ENCODE data around the gene BLM.

BLM gene

DNA sequence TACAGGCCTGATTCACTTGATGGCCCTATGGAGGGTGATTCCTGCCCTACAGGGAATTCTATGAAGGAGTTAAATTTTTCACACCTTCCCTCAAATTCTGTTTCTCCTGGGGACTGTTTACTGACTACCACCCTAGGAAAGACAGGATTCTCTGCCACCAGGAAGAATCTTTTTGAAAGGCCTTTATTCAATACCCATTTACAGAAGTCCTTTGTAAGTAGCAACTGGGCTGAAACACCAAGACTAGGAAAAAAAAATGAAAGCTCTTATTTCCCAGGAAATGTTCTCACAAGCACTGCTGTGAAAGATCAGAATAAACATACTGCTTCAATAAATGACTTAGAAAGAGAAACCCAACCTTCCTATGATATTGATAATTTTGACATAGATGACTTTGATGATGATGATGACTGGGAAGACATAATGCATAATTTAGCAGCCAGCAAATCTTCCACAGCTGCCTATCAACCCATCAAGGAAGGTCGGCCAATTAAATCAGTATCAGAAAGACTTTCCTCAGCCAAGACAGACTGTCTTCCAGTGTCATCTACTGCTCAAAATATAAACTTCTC lies 43.6 kb downstream of the BLM start:
- Histone ChIP-seq H3K79me2 (ENCODE audit: insufficient read depth, low read depth) (no peaks in the 10 kb centered on the region), H3K4me2 (no peak overlapping the region), H3K4me1 (ENCODE audit: low read depth, poor library complexity, severe bottlenecking) (no peaks in the 10 kb centered on the region), H3K27ac (no peak overlapping the region), H3K36me3 (ENCODE audit: insufficient read depth) (0 out of 2 replicates have a peak, but pooled peaks cover 6% of the 10 kb centered on the region), H2AFZ (ENCODE audit: low read depth) (no peak overlapping the region), H3K4me3 (IDR thresholded peaks at IDR 0.05; ENCODE audit: insufficient read depth, low read depth, low read length) (no peak overlapping the region), H3K9ac (no peak overlapping the region), H3K27me3 (ENCODE audit: insufficient read depth, low read depth) (no peaks in the 10 kb centered on the region), H4K20me1 (ENCODE audit: insufficient read depth) (no peaks in the 10 kb centered on the region)
- TF ChIP-seq, protein P1, sequence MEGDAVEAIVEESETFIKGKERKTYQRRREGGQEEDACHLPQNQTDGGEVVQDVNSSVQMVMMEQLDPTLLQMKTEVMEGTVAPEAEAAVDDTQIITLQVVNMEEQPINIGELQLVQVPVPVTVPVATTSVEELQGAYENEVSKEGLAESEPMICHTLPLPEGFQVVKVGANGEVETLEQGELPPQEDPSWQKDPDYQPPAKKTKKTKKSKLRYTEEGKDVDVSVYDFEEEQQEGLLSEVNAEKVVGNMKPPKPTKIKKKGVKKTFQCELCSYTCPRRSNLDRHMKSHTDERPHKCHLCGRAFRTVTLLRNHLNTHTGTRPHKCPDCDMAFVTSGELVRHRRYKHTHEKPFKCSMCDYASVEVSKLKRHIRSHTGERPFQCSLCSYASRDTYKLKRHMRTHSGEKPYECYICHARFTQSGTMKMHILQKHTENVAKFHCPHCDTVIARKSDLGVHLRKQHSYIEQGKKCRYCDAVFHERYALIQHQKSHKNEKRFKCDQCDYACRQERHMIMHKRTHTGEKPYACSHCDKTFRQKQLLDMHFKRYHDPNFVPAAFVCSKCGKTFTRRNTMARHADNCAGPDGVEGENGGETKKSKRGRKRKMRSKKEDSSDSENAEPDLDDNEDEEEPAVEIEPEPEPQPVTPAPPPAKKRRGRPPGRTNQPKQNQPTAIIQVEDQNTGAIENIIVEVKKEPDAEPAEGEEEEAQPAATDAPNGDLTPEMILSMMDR (conservative IDR thresholded peaks at IDR 0.05; ENCODE audit: low read depth, low read length), result no peak

DNA sequence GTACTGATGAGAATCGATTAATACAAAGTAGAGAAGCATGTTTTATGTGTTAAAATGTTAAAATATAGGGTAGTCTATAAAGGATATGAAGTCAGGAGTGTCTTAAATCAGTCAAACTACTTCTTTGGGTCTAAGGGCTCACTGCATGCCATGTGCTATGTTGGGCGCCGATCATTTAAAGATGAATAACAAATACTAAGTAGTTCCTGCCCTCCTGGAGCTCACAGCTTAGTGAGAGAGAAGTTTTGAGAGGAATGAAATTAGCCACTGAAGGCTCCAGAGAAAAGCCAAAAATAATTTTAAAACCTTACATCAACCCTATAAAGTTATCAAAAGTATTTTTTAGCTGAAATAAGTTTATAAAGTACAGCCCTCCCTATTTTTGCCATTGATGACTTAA lies 44.5 kb downstream of the BLM start:
- no peaks in the 10 kb centered on the region for H3K4me1 ChIP-seq (ENCODE audit: low read depth, poor library complexity, severe bottlenecking)
- H3K4me3 ChIP-seq (IDR thresholded peaks at IDR 0.05; ENCODE audit: insufficient read depth, low read depth, low read length), result no peak overlapping the region
- H3K27ac ChIP-seq, result no peak overlapping the region
- H4K20me1 ChIP-seq (ENCODE audit: insufficient read depth), result no peaks in the 10 kb centered on the region
- H3K79me2 ChIP-seq (ENCODE audit: insufficient read depth, low read depth), result no peaks in the 10 kb centered on the region
- 0 out of 2 replicates have a peak, but pooled peaks cover 6% of the 10 kb centered on the region for H3K36me3 ChIP-seq (ENCODE audit: insufficient read depth)
- no peak overlapping the region for H3K9ac ChIP-seq
- H2AFZ ChIP-seq (ENCODE audit: low read depth), result no peak overlapping the region
- H3K27me3 ChIP-seq (ENCODE audit: insufficient read depth, low read depth), result no peaks in the 10 kb centered on the region
- TF ChIP-seq, protein P1 (conservative IDR thresholded peaks at IDR 0.05; ENCODE audit: low read depth, low read length), result no peak
- no peak overlapping the region for H3K4me2 ChIP-seq

DNA sequence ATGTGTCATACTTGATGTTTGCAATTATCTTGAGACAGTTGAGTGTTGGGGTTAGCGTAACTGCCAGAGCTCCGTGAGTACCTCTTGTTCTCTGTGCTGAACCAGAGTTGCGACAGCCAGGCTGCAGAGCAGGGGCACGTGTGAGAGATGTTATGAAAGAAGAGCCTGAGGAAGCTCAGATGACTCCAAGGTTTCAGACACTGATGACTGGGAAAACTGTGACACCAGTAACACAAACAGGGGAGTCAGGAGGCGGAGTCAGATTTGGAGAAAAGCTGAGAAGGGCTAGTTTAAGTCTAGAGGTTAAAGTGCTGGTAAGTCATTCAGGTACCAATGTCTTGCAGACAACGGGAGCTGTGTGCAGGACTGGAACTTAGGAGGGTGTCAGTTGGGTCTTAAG lies 45.0 kb downstream of the BLM start:
- no peak overlapping the region for H2AFZ ChIP-seq (ENCODE audit: low read depth)
- H3K36me3 ChIP-seq (ENCODE audit: insufficient read depth), result 0 out of 2 replicates have a peak, but pooled peaks cover 6% of the 10 kb centered on the region
- no peak overlapping the region for H3K27ac ChIP-seq
- H3K4me2 ChIP-seq, result no peak overlapping the region
- H3K4me1 ChIP-seq (ENCODE audit: low read depth, poor library complexity, severe bottlenecking), result no peaks in the 10 kb centered on the region
- H4K20me1 ChIP-seq (ENCODE audit: insufficient read depth), result no peaks in the 10 kb centered on the region
- no peak overlapping the region for H3K4me3 ChIP-seq (IDR thresholded peaks at IDR 0.05; ENCODE audit: insufficient read depth, low read depth, low read length)
- H3K9ac ChIP-seq, result no peak overlapping the region
- no peaks in the 10 kb centered on the region for H3K27me3 ChIP-seq (ENCODE audit: insufficient read depth, low read depth)
- no peaks in the 10 kb centered on the region for H3K79me2 ChIP-seq (ENCODE audit: insufficient read depth, low read depth)
- TF ChIP-seq, protein P1 (conservative IDR thresholded peaks at IDR 0.05; ENCODE audit: low read depth, low read length), result no peak

DNA sequence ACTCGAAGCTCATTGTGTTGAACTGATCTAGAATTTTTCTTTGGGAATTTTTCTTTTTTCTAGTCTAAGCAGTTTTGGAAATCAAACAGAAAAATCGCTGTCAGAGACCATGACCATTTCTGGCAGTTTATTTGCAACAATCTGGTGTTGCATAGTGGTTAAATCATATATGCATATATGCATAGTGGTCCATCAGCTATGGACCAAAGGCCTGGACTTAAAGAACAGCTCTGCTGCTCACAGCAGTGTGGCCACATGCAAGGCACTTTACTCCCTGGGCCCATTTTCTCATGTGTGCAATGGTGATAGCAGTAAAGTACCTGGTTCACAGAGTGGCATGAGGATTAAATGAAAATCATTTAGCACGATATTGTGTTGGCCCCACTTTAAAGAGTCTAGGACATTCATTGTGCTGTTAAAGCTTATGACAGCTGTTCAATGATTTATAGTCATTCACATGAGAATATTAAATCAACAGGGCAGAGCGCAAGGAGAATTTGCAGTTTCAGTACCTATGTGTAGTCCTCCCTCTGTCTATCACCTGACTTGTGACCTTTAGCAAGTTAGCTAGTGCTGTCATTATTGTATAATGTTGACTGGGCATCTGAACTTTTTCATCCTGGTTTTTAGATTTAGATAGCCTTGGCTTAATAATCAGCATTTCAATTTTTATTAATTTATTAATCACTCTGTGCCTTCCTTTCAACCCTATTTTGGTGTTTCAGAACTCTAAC lies 46.4 kb downstream of the BLM start:
- Histone ChIP-seq H3K4me2 (no peak overlapping the region), H3K27ac (no peak overlapping the region), H3K27me3 (ENCODE audit: insufficient read depth, low read depth) (no peaks in the 10 kb centered on the region), H3K4me1 (ENCODE audit: low read depth, poor library complexity, severe bottlenecking) (no peaks in the 10 kb centered on the region), H3K9ac (no peak overlapping the region), H2AFZ (ENCODE audit: low read depth) (no peak overlapping the region), H4K20me1 (ENCODE audit: insufficient read depth) (no peaks in the 10 kb centered on the region), H3K36me3 (ENCODE audit: insufficient read depth) (0 out of 2 replicates have a peak, but pooled peaks cover 6% of the 10 kb centered on the region), H3K79me2 (ENCODE audit: insufficient read depth, low read depth) (no peaks in the 10 kb centered on the region), H3K4me3 (IDR thresholded peaks at IDR 0.05; ENCODE audit: insufficient read depth, low read depth, low read length) (no peak overlapping the region)
- TF ChIP-seq, protein P1 (conservative IDR thresholded peaks at IDR 0.05; ENCODE audit: low read depth, low read length), result no peak
